ENCODE measurements around the gene KLHDC8A. TPM values are rescaled to one million over a fixed set of nuclear protein-coding genes. Genes with fewer than 3 reads are reported as not detected.

The KLHDC8A gene
- total and polyA plus RNA-seq, 2 donors (not counting 3 experiments of a cell fraction or from before 2014, with no cell fraction given): not detected

DNA sequence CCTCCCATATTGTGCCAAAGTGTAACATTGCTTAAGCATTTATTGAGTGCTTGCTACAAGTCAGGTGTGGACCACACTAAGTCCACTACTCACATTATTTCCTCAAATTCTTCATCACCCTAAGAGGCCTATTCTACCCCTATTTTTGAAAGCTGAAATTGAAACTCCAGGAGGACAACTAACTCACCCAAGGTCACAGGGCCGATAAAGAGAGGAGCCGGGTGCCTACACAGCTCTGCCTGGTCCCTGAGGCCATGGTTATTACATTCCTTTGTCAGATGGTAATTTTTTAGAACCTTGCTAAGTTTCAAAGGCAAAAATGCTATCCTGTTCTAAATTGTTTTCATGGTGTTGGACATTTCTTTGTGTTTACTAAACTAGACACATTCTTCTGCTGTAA lies 24.2 kb upstream of the KLHDC8A start:
- Histone ChIP-seq H3K9ac (replicated peaks; ENCODE audit: extremely low read depth, insufficient read depth, low read length) (no peak overlapping the region), H2AFZ (ENCODE audit: low read depth, low read length) (no peak overlapping the region), H3K4me3 (replicated peaks in 1 of 3; ENCODE audit: insufficient read depth in 1 of 3, low read depth in 1 of 3, low read length in 3 of 3) (no peak overlapping the region), H3K36me3 (ENCODE audit: control insufficient read depth in 2 of 2, extremely low read depth in 1 of 2, insufficient read depth in 2 of 2, low read length in 2 of 2) (no peaks in the 10 kb centered on the region), H4K20me1 (replicated peaks; ENCODE audit: control insufficient read depth, extremely low read depth, insufficient read depth, low read length) (no peaks in the 10 kb centered on the region), H3K9me1 (replicated peaks; ENCODE audit: control insufficient read depth, extremely low read depth, insufficient read depth, low read length) (no peaks in the 10 kb centered on the region), H3K4me2 (ENCODE audit: insufficient read depth, low read length) (no peak overlapping the region), H3K79me2 (ENCODE audit: control insufficient read depth, insufficient read depth, low read length) (no peaks in the 10 kb centered on the region), H3K27ac (ENCODE audit: insufficient read depth, low read depth, low read length) (no peak overlapping the region), H3K9me3 (replicated peaks; ENCODE audit: control insufficient read depth, insufficient read depth, low read length) (no peaks in the 10 kb centered on the region), H3K4me1 (ENCODE audit: control insufficient read depth, extremely low read depth, insufficient read depth, low read length) (no peaks in the 10 kb centered on the region), H3K27me3 (ENCODE audit: control insufficient read depth in 2 of 2, insufficient read depth in 2 of 2, low read length in 2 of 2) (peaks cover 8 to 9% of the 10 kb centered on the region in 2 experiments)
- no TSS peak for BruUV-seq (replicated peaks)
- dilution Hi-C loops (cut with MboI; ENCODE audit: extremely low pct_ligation_motif_present, low sequenced_read_pairs) (no loop called here), intact Hi-C loops (cut with micrococcal nuclease) (no loop called here)
- no peak for FAIRE-seq
- CTCF ChIA-PET: interaction anchor here (1.4 to 1.8 kb wide), 3 partner anchors 27 to 105 kb away, joined by 3 to 5 read pairs (median 4); no protein-coding TSS in a partner anchor
- TF ChIP-seq FOS (IDR thresholded peaks at IDR 0.05; ENCODE audit: borderline replicate concordance, insufficient read depth, low read length) (no peak), JUN (IDR thresholded peaks at IDR 0.05; ENCODE audit: borderline replicate concordance, insufficient read depth, insufficient read length, low read depth) (no peak), EZH2 (IDR thresholded peaks at IDR 0.05; ENCODE audit: borderline replicate concordance, low read depth, low read length, severe bottlenecking) (no peak), POLR2AphosphoS5 (IDR thresholded peaks at IDR 0.05; ENCODE audit: insufficient read depth, low read depth, low read length) (no peak), MYC (IDR thresholded peaks at IDR 0.05; ENCODE audit: low read depth, low read length) (no peak), CTCF (IDR thresholded peaks at IDR 0.05; ENCODE audit: extremely low read depth in 1 of 2, insufficient read depth in 1 of 2, low read depth in 1 of 2, low read length in 2 of 2) (no peak), GATA2 (IDR thresholded peaks at IDR 0.05; ENCODE audit: insufficient read depth, insufficient read length, low read depth, low read length) (no peak), POLR2A (IDR thresholded peaks at IDR 0.05; ENCODE audit: low read depth, low read length) (no peak)
- TF ChIP-seq, protein P1, sequence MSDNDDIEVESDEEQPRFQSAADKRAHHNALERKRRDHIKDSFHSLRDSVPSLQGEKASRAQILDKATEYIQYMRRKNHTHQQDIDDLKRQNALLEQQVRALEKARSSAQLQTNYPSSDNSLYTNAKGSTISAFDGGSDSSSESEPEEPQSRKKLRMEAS (IDR thresholded peaks at IDR 0.05; ENCODE audit: insufficient read depth, insufficient read length): no peak
- DNase-seq (ENCODE audit: low read depth, low spot score): no peak
- POLR2A ChIA-PET: no interaction called here
